ENCODE results near the gene A4GNT. TPM values are rescaled to one million over a fixed set of nuclear protein-coding genes. Genes with fewer than 3 reads are reported as not detected.

A4GNT gene
- total RNA-seq, 1 donor from 2014 or later: not detected

- no peak for DNase-seq (ENCODE audit: extremely low read depth, low read depth, low spot score)
These were observed 50.7 kb downstream of the A4GNT start for GRCh38 chr3:138081371-138082084.

GRCh38 chr3:138079901-138080300 lies 52.3 kb downstream of the A4GNT start:
- DNase-seq (ENCODE audit: extremely low read depth, low read depth, low spot score): no peak

- no peak for DNase-seq (ENCODE audit: extremely low read depth, low read depth, low spot score)
These were observed 53.3 kb downstream of the A4GNT start for GRCh38 chr3:138078901-138079344.

- no peak for DNase-seq (ENCODE audit: extremely low read depth, low read depth, low spot score)
These were observed 54.1 kb downstream of the A4GNT start for GRCh38 chr3:138078096-138078495.

Other genes with a start within 250 kb of the A4GNT start
- gene CLDN18, start 122.2 kb downstream of the A4GNT start, total RNA-seq: not detected in 2 replicates
- gene DZIP1L, start 16.8 kb downstream of the A4GNT start, total RNA-seq: 3.5 and 17.7 TPM in 2 replicates
- gene DBR1, start 42.5 kb upstream of the A4GNT start, total RNA-seq: 11.0 and 12.8 TPM in 2 replicates
- 21.7 and 26.7 TPM in 2 replicates for gene ARMC8, start 54.9 kb upstream of the A4GNT start, total RNA-seq
- gene NME9, start 197.5 kb upstream of the A4GNT start, total RNA-seq: not detected in 2 replicates
- gene MRAS, start 216.2 kb upstream of the A4GNT start, total RNA-seq: 14.1 and 26.0 TPM in 2 replicates

Data from glomerular endothelial cell (primary cell).